ENCODE measurements around the gene PRKG1. TPM values are rescaled to one million over a fixed set of nuclear protein-coding genes. Genes with fewer than 3 reads are reported as not detected.

The PRKG1 gene
- polyA plus RNA-seq, 1 donor (not counting 4 experiments of a cell fraction or from before 2014, with no cell fraction given) = 0.24 TPM

GRCh38 chr10:52332815-52333214, 1258.5 kb downstream of the PRKG1 start:
- H3K79me2 ChIP-seq (ENCODE audit: control insufficient read depth, insufficient read depth, low read length) = no peaks in the 10 kb centered on the region
- no peaks in the 10 kb centered on the region for H3K27me3 ChIP-seq (ENCODE audit: control insufficient read depth, extremely low read depth, insufficient read depth, low read length)
- H3K4me1 ChIP-seq (ENCODE audit: control insufficient read depth, extremely low read depth, insufficient read depth, low read length) = peaks cover 18% of the 10 kb centered on the region
- TF ChIP-seq EZH2 (IDR thresholded peaks at IDR 0.05; ENCODE audit: low read length) = no peak
- no peak for TF ChIP-seq CTCF (optimal IDR thresholded peaks at IDR 0.05 in 1 of 3, IDR thresholded peaks at IDR 0.05 in 1 of 3, conservative IDR thresholded peaks at IDR 0.05 in 1 of 3; ENCODE audit: extremely low read depth in 1 of 3, insufficient read depth in 2 of 3, low read length in 3 of 3)
- H3K9me3 ChIP-seq (ENCODE audit: control insufficient read depth, low read depth, low read length) = no peaks in the 10 kb centered on the region
- DNase-seq (ENCODE audit: low read depth, low spot score) (no peak), FAIRE-seq (no peak)
- no peak overlapping the region for H2AFZ ChIP-seq (ENCODE audit: control insufficient read depth, low read length)
- no peaks in the 10 kb centered on the region for H4K20me1 ChIP-seq (ENCODE audit: control insufficient read depth, extremely low read depth, insufficient read depth, low read length)
- no peak overlapping the region for H3K4me2 ChIP-seq (ENCODE audit: control insufficient read depth, extremely low read depth, insufficient read depth, low read depth, low read length)
- no peak overlapping the region for H3K4me3 ChIP-seq (ENCODE audit: control insufficient read depth in 2 of 3, extremely low read depth in 1 of 3, insufficient read depth in 2 of 3, low read depth in 1 of 3, low read length in 3 of 3)
- no peak overlapping the region for H3K9ac ChIP-seq (ENCODE audit: control insufficient read depth, extremely low read depth, insufficient read depth, low read length)
- H3K27ac ChIP-seq (ENCODE audit: control insufficient read depth, insufficient read depth, low read length) = no peak overlapping the region
- H3K36me3 ChIP-seq (ENCODE audit: control insufficient read depth in 2 of 2, extremely low read depth in 1 of 2, insufficient read depth in 2 of 2, low read length in 2 of 2) = no peaks in the 10 kb centered on the region
- H3K9me1 ChIP-seq (ENCODE audit: control insufficient read depth, extremely low read depth, insufficient read depth, low read length) = no peaks in the 10 kb centered on the region
- dilution Hi-C loops (cut with MboI; ENCODE audit: extremely low pct_ligation_motif_present, low sequenced_read_pairs) = no loop called here

- Histone ChIP-seq H3K4me1 (ENCODE audit: control insufficient read depth, extremely low read depth, insufficient read depth, low read length) (peaks cover 18% of the 10 kb centered on the region), H3K9me3 (ENCODE audit: control insufficient read depth, low read depth, low read length) (no peaks in the 10 kb centered on the region), H3K4me2 (ENCODE audit: control insufficient read depth, extremely low read depth, insufficient read depth, low read depth, low read length) (peak overlapping the region; percentile 36), H3K27me3 (ENCODE audit: control insufficient read depth, extremely low read depth, insufficient read depth, low read length) (no peaks in the 10 kb centered on the region), H4K20me1 (ENCODE audit: control insufficient read depth, extremely low read depth, insufficient read depth, low read length) (no peaks in the 10 kb centered on the region), H3K4me3 (ENCODE audit: control insufficient read depth in 2 of 3, extremely low read depth in 1 of 3, insufficient read depth in 2 of 3, low read depth in 1 of 3, low read length in 3 of 3) (no peak overlapping the region), H3K27ac (ENCODE audit: control insufficient read depth, insufficient read depth, low read length) (peak overlapping the region; percentile 69), H3K36me3 (ENCODE audit: control insufficient read depth in 2 of 2, extremely low read depth in 1 of 2, insufficient read depth in 2 of 2, low read length in 2 of 2) (no peaks in the 10 kb centered on the region), H3K9me1 (ENCODE audit: control insufficient read depth, extremely low read depth, insufficient read depth, low read length) (no peaks in the 10 kb centered on the region), H2AFZ (ENCODE audit: control insufficient read depth, low read length) (no peak overlapping the region), H3K79me2 (ENCODE audit: control insufficient read depth, insufficient read depth, low read length) (no peaks in the 10 kb centered on the region), H3K9ac (ENCODE audit: control insufficient read depth, extremely low read depth, insufficient read depth, low read length) (no peak overlapping the region)
- FAIRE-seq (no peak), DNase-seq (ENCODE audit: low read depth, low spot score) (no peak)
- TF ChIP-seq CTCF (optimal IDR thresholded peaks at IDR 0.05 in 1 of 3, IDR thresholded peaks at IDR 0.05 in 1 of 3, conservative IDR thresholded peaks at IDR 0.05 in 1 of 3; ENCODE audit: extremely low read depth in 1 of 3, insufficient read depth in 2 of 3, low read length in 3 of 3) (no peak), EZH2 (IDR thresholded peaks at IDR 0.05; ENCODE audit: low read length) (no peak)
- dilution Hi-C loops (cut with MboI; ENCODE audit: extremely low pct_ligation_motif_present, low sequenced_read_pairs) = no loop called here
Measured at GRCh38 chr10:52334595-52334994, 1260.3 kb downstream of the PRKG1 start.

All from keratinocyte (primary cell).